HepG2 (cell line): Measurements from ENCODE around the gene TACC3. TPM values are rescaled to one million over a fixed set of nuclear protein-coding genes. Genes with fewer than 3 reads are reported as not detected.

Experiments
- BRCA1 ChIP-seq: sonication (generic); formaldehyde crosslinking; IDR thresholded peaks from 2 replicates; pipeline ENCODE4 v1.4.0; 2020; ENCODE audit warnings: missing genetic modification reagents
- CHCHD3 ChIP-seq: sonication (generic); formaldehyde crosslinking; IDR thresholded peaks from 2 replicates; pipeline ENCODE4 v1.8.0; 2022; ENCODE audit warnings: mild to moderate bottlenecking, missing genetic modification reagents, moderate library complexity
- EEA1 ChIP-seq: sonication (generic); formaldehyde crosslinking; IDR thresholded peaks from 2 replicates; pipeline ENCODE4 v1.5.1; 2020; ENCODE audit warnings: mild to moderate bottlenecking, missing genetic modification reagents, borderline replicate concordance
- GATAD2A ChIP-seq: IDR thresholded peaks from 2 replicates; pipeline ENCODE4 v1.6.1; 2016
- HHEX ChIP-seq: IDR thresholded peaks from 2 replicates; pipeline ENCODE4 v1.6.1; 2016; ENCODE audit warnings: control low read depth
- HMG20A ChIP-seq: IDR thresholded peaks from 2 replicates; pipeline ENCODE4 v1.6.1; 2016; ENCODE audit warnings: borderline replicate concordance
- KDM1A ChIP-seq: IDR thresholded peaks from 2 replicates; pipeline ENCODE4 v1.6.1; 2016; ENCODE audit warnings: missing compliant biosample characterization
- KMT2A ChIP-seq: sonication (generic); formaldehyde crosslinking; IDR thresholded peaks from 2 replicates; pipeline ENCODE4 v1.4.0; 2020; ENCODE audit warnings: missing genetic modification reagents
- MIXL1 ChIP-seq: IDR thresholded peaks from 2 replicates; pipeline ENCODE4 v1.6.1; 2016
- PHF21A ChIP-seq: sonication (generic); formaldehyde crosslinking; IDR thresholded peaks from 2 replicates; pipeline ENCODE4 v1.5.0; 2020; ENCODE audit warnings: mild to moderate bottlenecking, missing genetic modification reagents
- SATB2 ChIP-seq: sonication (generic); formaldehyde crosslinking; IDR thresholded peaks from 2 replicates; pipeline ENCODE4 v1.5.0; 2020; ENCODE audit warnings: missing genetic modification reagents
- SP4 ChIP-seq: sonication (generic); formaldehyde crosslinking; IDR thresholded peaks from 2 replicates; pipeline ENCODE4 v1.8.1; 2023; ENCODE audit warnings: mild to moderate bottlenecking, missing genetic modification reagents
- ZKSCAN8 ChIP-seq: IDR thresholded peaks from 2 replicates; pipeline ENCODE4 v1.6.1; 2016; ENCODE audit warnings: borderline replicate concordance, missing genetic modification reagents, missing compliant biosample characterization
- ZNF547 ChIP-seq: sonication (generic); formaldehyde crosslinking; IDR thresholded peaks from 2 replicates; pipeline ENCODE4 v1.5.1; 2020; ENCODE audit warnings: mild to moderate bottlenecking, missing genetic modification reagents
- ZNF563 ChIP-seq: sonication (generic); formaldehyde crosslinking; IDR thresholded peaks from 2 replicates; pipeline ENCODE4 v1.8.0; 2022; ENCODE audit warnings: mild to moderate bottlenecking, moderate library complexity, missing genetic modification reagents
- ZNF616 ChIP-seq: sonication (generic); formaldehyde crosslinking; IDR thresholded peaks from 2 replicates; pipeline ENCODE4 v1.5.0; 2020; ENCODE audit warnings: low read depth, mild to moderate bottlenecking, missing genetic modification reagents
- polyA plus RNA-seq, 8 experiments: library from polyadenylated mRNA; depleted of rRNA in 3 of 8; stranded (reverse) in 7 of 8; unstranded in 1 of 8; fragments of >200 nt; fragmentation: Illumina TruSeq in 4 of 8; extraction: Trizol in 4 of 8; gene quantifications; 2 replicates each; pipeline versions ENCODE4 v1.2.1 to v1.2.3, GENCODE V29; 2011 to 2016; ENCODE audit warnings: low read depth in 4 of 8, missing spikeins in 1 of 8, mixed read lengths in 1 of 8; ENCODE audit not compliant: insufficient read depth in 1 of 8
- total RNA-seq, 5 experiments: library from RNA; depleted of rRNA; stranded (reverse); fragments of >200 nt; fragmentation: Illumina TruSeq; extraction: Trizol; gene quantifications; 2 replicates each; pipeline ENCODE4 v1.2.3, GENCODE V29; 2016; ENCODE audit warnings: low read depth in 1 of 5
- TF ChIP-seq, protein P1 (sequence below): sonication (generic); formaldehyde crosslinking; IDR thresholded peaks from 2 replicates; pipeline ENCODE4 v1.4.0; 2020; ENCODE audit warnings: mild to moderate bottlenecking, missing genetic modification reagents, borderline replicate concordance
- TF ChIP-seq, protein P2 (sequence below): sonication (generic); formaldehyde crosslinking; IDR thresholded peaks from 2 replicates; pipeline ENCODE4 v1.5.1; 2020; ENCODE audit warnings: mild to moderate bottlenecking, missing genetic modification reagents, moderate library complexity
- TF ChIP-seq, protein P3 (sequence below): sonication (generic); formaldehyde crosslinking; IDR thresholded peaks from 2 replicates; pipeline ENCODE4 v1.5.1; 2020; ENCODE audit warnings: mild to moderate bottlenecking, missing genetic modification reagents

The TACC3 gene
- total and polyA plus RNA-seq, 2 of the 13 experiments (the other 11 are each of a cell fraction or from before 2014, with no cell fraction given), result 20.3 to 21.2 TPM

DNA sequence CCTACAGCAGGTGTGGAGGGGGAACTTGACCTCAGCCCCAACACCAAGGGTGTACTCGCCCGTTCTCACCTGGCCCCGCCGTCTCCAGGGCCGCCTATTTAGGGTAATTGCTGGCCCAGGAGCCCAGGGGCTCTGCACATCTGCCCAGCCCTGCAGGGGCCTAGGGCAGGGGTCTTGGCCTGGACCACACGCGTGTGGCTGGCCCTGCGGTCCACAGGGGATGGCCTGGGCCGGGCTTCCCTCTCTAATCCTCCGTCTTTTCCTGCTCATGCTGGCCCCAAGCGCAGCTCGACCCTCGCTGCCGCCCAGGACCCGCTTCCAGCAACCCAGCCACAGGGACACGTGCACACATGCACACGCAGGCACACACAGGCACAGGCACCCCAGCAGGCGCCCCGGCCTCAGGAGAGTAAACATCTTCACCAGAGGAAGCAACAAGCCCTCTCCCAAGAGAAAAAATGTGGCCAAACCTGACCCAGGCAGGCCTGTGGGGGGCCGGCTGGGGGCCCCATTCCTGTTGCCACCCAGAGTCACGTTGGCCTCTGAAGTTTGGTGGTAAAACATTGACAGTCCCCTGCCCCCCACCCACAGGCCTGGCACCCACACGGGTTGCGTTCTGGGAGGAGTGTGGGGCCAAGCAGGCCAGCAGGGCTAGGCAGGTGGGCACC, 47.2 kb downstream of the TACC3 start (continued):
- peak; percentile 67 for TF ChIP-seq PHF21A
- no peak for TF ChIP-seq SATB2 (CRISPR knock-in tag)
- TF ChIP-seq, protein P1, sequence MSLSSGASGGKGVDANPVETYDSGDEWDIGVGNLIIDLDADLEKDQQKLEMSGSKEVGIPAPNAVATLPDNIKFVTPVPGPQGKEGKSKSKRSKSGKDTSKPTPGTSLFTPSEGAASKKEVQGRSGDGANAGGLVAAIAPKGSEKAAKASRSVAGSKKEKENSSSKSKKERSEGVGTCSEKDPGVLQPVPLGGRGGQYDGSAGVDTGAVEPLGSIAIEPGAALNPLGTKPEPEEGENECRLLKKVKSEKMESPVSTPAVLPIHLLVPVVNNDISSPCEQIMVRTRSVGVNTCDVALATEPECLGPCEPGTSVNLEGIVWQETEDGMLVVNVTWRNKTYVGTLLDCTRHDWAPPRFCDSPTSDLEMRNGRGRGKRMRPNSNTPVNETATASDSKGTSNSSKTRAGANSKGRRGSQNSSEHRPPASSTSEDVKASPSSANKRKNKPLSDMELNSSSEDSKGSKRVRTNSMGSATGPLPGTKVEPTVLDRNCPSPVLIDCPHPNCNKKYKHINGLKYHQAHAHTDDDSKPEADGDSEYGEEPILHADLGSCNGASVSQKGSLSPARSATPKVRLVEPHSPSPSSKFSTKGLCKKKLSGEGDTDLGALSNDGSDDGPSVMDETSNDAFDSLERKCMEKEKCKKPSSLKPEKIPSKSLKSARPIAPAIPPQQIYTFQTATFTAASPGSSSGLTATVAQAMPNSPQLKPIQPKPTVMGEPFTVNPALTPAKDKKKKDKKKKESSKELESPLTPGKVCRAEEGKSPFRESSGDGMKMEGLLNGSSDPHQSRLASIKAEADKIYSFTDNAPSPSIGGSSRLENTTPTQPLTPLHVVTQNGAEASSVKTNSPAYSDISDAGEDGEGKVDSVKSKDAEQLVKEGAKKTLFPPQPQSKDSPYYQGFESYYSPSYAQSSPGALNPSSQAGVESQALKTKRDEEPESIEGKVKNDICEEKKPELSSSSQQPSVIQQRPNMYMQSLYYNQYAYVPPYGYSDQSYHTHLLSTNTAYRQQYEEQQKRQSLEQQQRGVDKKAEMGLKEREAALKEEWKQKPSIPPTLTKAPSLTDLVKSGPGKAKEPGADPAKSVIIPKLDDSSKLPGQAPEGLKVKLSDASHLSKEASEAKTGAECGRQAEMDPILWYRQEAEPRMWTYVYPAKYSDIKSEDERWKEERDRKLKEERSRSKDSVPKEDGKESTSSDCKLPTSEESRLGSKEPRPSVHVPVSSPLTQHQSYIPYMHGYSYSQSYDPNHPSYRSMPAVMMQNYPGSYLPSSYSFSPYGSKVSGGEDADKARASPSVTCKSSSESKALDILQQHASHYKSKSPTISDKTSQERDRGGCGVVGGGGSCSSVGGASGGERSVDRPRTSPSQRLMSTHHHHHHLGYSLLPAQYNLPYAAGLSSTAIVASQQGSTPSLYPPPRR, result no peak
- no peak for TF ChIP-seq KDM1A
- peak; percentile 40; the same call in 1 of the 2 replicates for TF ChIP-seq HMG20A (CRISPR knock-in tag)
- peak; percentile 90 for TF ChIP-seq ZNF563
- TF ChIP-seq BRCA1 (CRISPR knock-in tag), result no peak
- TF ChIP-seq, protein P2, sequence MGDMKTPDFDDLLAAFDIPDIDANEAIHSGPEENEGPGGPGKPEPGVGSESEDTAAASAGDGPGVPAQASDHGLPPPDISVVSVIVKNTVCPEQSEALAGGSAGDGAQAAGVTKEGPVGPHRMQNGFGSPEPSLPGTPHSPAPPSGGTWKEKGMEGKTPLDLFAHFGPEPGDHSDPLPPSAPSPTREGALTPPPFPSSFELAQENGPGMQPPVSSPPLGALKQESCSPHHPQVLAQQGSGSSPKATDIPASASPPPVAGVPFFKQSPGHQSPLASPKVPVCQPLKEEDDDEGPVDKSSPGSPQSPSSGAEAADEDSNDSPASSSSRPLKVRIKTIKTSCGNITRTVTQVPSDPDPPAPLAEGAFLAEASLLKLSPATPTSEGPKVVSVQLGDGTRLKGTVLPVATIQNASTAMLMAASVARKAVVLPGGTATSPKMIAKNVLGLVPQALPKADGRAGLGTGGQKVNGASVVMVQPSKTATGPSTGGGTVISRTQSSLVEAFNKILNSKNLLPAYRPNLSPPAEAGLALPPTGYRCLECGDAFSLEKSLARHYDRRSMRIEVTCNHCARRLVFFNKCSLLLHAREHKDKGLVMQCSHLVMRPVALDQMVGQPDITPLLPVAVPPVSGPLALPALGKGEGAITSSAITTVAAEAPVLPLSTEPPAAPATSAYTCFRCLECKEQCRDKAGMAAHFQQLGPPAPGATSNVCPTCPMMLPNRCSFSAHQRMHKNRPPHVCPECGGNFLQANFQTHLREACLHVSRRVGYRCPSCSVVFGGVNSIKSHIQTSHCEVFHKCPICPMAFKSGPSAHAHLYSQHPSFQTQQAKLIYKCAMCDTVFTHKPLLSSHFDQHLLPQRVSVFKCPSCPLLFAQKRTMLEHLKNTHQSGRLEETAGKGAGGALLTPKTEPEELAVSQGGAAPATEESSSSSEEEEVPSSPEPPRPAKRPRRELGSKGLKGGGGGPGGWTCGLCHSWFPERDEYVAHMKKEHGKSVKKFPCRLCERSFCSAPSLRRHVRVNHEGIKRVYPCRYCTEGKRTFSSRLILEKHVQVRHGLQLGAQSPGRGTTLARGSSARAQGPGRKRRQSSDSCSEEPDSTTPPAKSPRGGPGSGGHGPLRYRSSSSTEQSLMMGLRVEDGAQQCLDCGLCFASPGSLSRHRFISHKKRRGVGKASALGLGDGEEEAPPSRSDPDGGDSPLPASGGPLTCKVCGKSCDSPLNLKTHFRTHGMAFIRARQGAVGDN (CRISPR knock-in tag), result peak; percentile 97
- TF ChIP-seq GATAD2A (CRISPR knock-in tag), result peak; percentile 41; the same call in 1 of the 2 replicates
- TF ChIP-seq SP4 (CRISPR knock-in tag), result peak; percentile 40; the same call in 1 of the 2 replicates
- TF ChIP-seq MIXL1 (CRISPR knock-in tag), result 0 out of 2 replicates have a peak, but pooled peaks have one; percentile 2
- no peak for TF ChIP-seq CHCHD3 (CRISPR knock-in tag)
- TF ChIP-seq, protein P3, sequence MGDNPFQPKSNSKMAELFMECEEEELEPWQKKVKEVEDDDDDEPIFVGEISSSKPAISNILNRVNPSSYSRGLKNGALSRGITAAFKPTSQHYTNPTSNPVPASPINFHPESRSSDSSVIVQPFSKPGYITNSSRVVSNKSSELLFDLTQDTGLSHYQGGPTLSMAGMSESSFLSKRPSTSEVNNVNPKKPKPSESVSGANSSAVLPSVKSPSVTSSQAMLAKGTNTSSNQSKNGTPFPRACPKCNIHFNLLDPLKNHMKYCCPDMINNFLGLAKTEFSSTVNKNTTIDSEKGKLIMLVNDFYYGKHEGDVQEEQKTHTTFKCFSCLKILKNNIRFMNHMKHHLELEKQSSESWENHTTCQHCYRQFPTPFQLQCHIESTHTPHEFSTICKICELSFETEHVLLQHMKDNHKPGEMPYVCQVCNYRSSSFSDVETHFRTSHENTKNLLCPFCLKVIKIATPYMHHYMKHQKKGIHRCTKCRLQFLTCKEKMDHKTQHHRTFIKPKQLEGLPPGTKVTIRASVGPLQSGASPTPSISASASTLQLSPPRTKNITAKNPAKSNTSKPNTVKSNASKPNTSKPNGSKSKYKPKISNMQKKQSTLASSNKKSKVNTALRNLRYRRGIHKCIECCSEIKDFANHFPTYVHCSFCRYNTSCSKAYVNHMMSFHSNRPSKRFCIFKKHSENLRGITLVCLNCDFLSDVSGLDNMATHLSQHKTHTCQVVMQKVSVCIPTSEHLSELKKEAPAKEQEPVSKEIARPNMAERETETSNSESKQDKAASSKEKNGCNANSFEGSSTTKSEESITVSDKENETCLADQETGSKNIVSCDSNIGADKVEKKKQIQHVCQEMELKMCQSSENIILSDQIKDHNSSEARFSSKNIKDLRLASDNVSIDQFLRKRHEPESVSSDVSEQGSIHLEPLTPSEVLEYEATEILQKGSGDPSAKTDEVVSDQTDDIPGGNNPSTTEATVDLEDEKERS (CRISPR knock-in tag), result no peak
- no peak for TF ChIP-seq HHEX (CRISPR knock-in tag)
- no peak; the same call in 1 of the 2 replicates for TF ChIP-seq ZNF616 (CRISPR knock-in tag)
- no peak for TF ChIP-seq ZKSCAN8 (CRISPR knock-in tag)
- no peak for TF ChIP-seq EEA1 (CRISPR knock-in tag)
- TF ChIP-seq ZNF547 (CRISPR knock-in tag), result no peak
- no peak for TF ChIP-seq KMT2A (CRISPR knock-in tag)
